Aorta (tissue), 5 donors: ENCODE measurements around the gene DNER. TPM values are rescaled to one million over a fixed set of nuclear protein-coding genes. Genes with fewer than 3 reads are reported as not detected.
A peak's percentile ranks its signal among the peaks of the same experiment; 100 is the strongest.
"Not testable (repeated sequence)": the region's sequence is repeated elsewhere in the genome, so short reads cannot be mapped to it uniquely, and the experiment has no call there.

ENCODE experiments used
- ATAC-seq: fragments of 200-7000 bp; cut with Tn5 transposase; one replicate; pipeline ENCODE4 v1.9.1; 2022; ENCODE audit warnings: moderate library complexity; ENCODE audit not compliant: low FRiP score
- DNase-seq, 2 donors: peaks; one replicate each; pipeline ENCODE4 v3.0.0-alpha.2; 2020
- H3K27ac ChIP-seq, 2 donors: one replicate each; pipeline ENCODE4 v1.5.1; 2013; ENCODE audit warnings: low read length in 2 of 2, mild to moderate bottlenecking in 2 of 2, moderate library complexity in 2 of 2, control low read depth in 1 of 2, inconsistent platforms in 1 of 2, low read depth in 1 of 2
- H3K27me3 ChIP-seq, 2 donors: one replicate each; pipeline ENCODE4 v1.6.1; 2013; ENCODE audit warnings: control low read depth in 1 of 2, low read length in 1 of 2, mild to moderate bottlenecking in 1 of 2, moderate library complexity in 1 of 2; ENCODE audit not compliant: insufficient read depth in 2 of 2, control insufficient read depth in 1 of 2
- H3K36me3 ChIP-seq, 2 donors: one replicate each; pipeline ENCODE4 v1.6.1; 2013; ENCODE audit warnings: control low read depth in 1 of 2, low read length in 1 of 2, mild to moderate bottlenecking in 1 of 2; ENCODE audit not compliant: insufficient read depth in 2 of 2, control insufficient read depth in 1 of 2
- H3K4me1 ChIP-seq, 2 donors: one replicate each; pipeline ENCODE4 v1.6.1; 2013; ENCODE audit warnings: low read length in 2 of 2, control low read depth in 1 of 2, mild to moderate bottlenecking in 1 of 2, moderate library complexity in 1 of 2; ENCODE audit not compliant: insufficient read depth in 2 of 2, control insufficient read depth in 1 of 2
- H3K4me3 ChIP-seq, 2 donors: one replicate each; pipeline ENCODE4 v1.5.1; 2013; ENCODE audit warnings: low read length in 2 of 2, control low read depth in 1 of 2, mild to moderate bottlenecking in 1 of 2
- H3K9me3 ChIP-seq: one replicate; pipeline ENCODE4 v1.6.1; 2013; ENCODE audit warnings: mild to moderate bottlenecking, low read length; ENCODE audit not compliant: control insufficient read depth
- WGBS, 2 donors: extraction: QIAGEN DNeasy Blood & Tissue Kit; methylation state at CpG; one replicate each; pipeline ENCODE4 v1.1.7; 2013; 5-methylcytosine and 5-hydroxymethylcytosine counted together
- intact Hi-C, 2 donors: fragments of 100-400 bp; cut with DNase I; formaldehyde crosslinking; loops; one replicate each; pipeline versions ENCODE4 v1.14.2 to v1.15.0; 2022
- polyA plus RNA-seq, 2 donors: library from polyadenylated mRNA; stranded (reverse); fragments of 200-250 nt; gene quantifications; one replicate each; pipeline ENCODE4 v1.2.3, GENCODE V29; 2013
- total RNA-seq, 2 donors: library from RNA; stranded (reverse); fragmentation: NEBNext Ultra II Directional; extraction: Animal tissue kit (Norgen Biotek cat#: 25700); gene quantifications; one replicate each; pipeline ENCODE4 v1.2.1, GENCODE V29; 2021
- donor health status: healthy with polysubstance abuse.
- donor health status: Bipolar disorder and iron deficiency.
- donor health status: DM: no; HTN: no; CAD: no.
- donor health status: DM: no; HTN: no; CAD: no.
- donor health status: DM: yes; HTN: yes; CAD: no.

DNER gene
- total and polyA plus RNA-seq, 4 donors = 0.45 to 2.5 (median 1.1) TPM

- DNase-seq (no peak), ATAC-seq (no peak)
- WGBS, 2 donors = 9 to 13% methylated on average over 10 of the region's 10 CpGs
- Histone ChIP-seq H3K9me3 (no peaks in the 10 kb centered on the region), H3K27me3 (no peaks in the 10 kb centered on the region), H3K4me3 (no peak overlapping the region), H3K4me1 (peaks cover 0 to 5% of the 10 kb centered on the region in 2 donors), H3K27ac (peak overlapping the region in 1 of 2 donors; percentile 74), H3K36me3 (no peaks in the 10 kb centered on the region)
- intact Hi-C loops = no loop called here
Observed at GRCh38 chr2:229526951-229527350, 187.4 kb downstream of the DNER start.

DNA sequence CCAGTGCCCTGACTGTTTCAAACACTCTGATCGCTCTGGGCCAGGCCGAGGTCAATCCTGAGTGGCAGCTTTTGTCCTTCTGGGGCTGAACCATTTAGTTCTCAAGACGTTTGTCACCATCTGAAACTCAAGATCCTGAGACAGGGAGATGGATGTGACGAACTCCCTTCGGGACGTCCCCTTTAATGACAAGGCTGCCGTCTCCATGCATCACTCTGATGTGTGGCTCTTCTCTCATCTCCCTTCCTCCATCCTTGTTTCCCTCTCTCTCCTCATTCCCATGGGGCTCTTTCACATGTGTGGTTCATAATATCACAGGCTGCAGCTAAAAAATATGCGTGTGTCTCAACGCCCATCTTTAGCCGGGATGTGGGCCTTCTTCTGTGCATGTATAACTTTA lies 189.6 kb downstream of the DNER start:
- no peaks in the 10 kb centered on the region for H3K27me3 ChIP-seq
- whole genome bisulfite sequencing, 2 donors = 94 to 95% methylated on average over 10 of the region's 10 CpGs
- ATAC-seq (no peak), DNase-seq (no peak)
- peaks cover 0 to 5% of the 10 kb centered on the region in 2 donors for H3K4me1 ChIP-seq
- no peaks in the 10 kb centered on the region for H3K36me3 ChIP-seq
- H3K27ac ChIP-seq = no peak overlapping the region
- H3K9me3 ChIP-seq = no peaks in the 10 kb centered on the region
- H3K4me3 ChIP-seq = no peak overlapping the region
- intact Hi-C loops = no loop called here

DNA sequence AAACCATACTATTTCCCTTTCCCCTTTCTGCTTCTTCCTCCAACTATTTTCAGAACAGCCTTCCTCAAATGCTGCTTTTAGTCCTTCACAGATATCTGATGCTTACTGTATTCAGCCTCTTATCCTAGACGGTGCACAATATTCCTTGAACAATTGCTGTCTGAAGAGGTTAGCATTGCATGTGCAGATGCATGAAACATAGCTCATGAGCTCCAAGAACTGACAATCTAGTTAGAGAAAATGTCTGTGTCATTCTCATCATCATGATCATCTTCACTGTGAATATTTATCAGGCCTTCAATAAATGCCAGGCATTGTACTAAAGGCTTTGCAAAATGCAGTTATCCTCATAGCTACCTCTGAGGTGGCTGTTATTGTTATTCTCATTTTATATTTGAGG lies 190.7 kb downstream of the DNER start:
- 91 to 95% methylated on average over 1 of the region's 1 CpG for WGBS, 2 donors
- intact Hi-C loops = no loop called here

GRCh38 chr2:229521576-229521975 lies 192.8 kb downstream of the DNER start:
- H3K27ac ChIP-seq = no peak overlapping the region
- intact Hi-C loops = no loop called here
- no peak overlapping the region for H3K4me3 ChIP-seq
- no peak for ATAC-seq
- no peaks in the 10 kb centered on the region for H3K9me3 ChIP-seq
- no peaks in the 10 kb centered on the region for H3K4me1 ChIP-seq
- no peaks in the 10 kb centered on the region for H3K36me3 ChIP-seq
- no peak for DNase-seq
- no peaks in the 10 kb centered on the region for H3K27me3 ChIP-seq

More for the DNA sequence above, 190.7 kb downstream of the DNER start:
- no peak overlapping the region for H3K27ac ChIP-seq
- H3K36me3 ChIP-seq = no peaks in the 10 kb centered on the region
- no peaks in the 10 kb centered on the region for H3K9me3 ChIP-seq
- no peak for DNase-seq
- no peaks in the 10 kb centered on the region for H3K27me3 ChIP-seq
- ATAC-seq = no peak
- no peak overlapping the region for H3K4me3 ChIP-seq
- peaks cover 0 to 5% of the 10 kb centered on the region in 2 donors for H3K4me1 ChIP-seq

- H3K4me3 ChIP-seq = no peak overlapping the region
- DNase-seq = peak; percentile 74 to 76
- no peaks in the 10 kb centered on the region for H3K9me3 ChIP-seq
- 46 to 65% methylated on average over 4 of the region's 4 CpGs for WGBS, 2 donors
- ATAC-seq = peak; percentile 83
- intact Hi-C loops = no loop called here
- H3K27ac ChIP-seq = no peak overlapping the region
- H3K4me1 ChIP-seq = no peaks in the 10 kb centered on the region
- H3K27me3 ChIP-seq = no peaks in the 10 kb centered on the region
- H3K36me3 ChIP-seq = no peaks in the 10 kb centered on the region
Observed at GRCh38 chr2:229520691-229521096, 193.7 kb downstream of the DNER start.

GRCh38 chr2:229519655-229520430 lies 194.5 kb downstream of the DNER start:
- Histone ChIP-seq H3K9me3 (no peaks in the 10 kb centered on the region), H3K36me3 (no peaks in the 10 kb centered on the region), H3K4me1 (no peaks in the 10 kb centered on the region), H3K4me3 (no peak overlapping the region), H3K27me3 (no peaks in the 10 kb centered on the region), H3K27ac (no peak overlapping the region)
- ATAC-seq = no peak
- DNase-seq = no peak
- 92 to 93% methylated on average over 11 of the region's 11 CpGs for WGBS, 2 donors
- intact Hi-C loops = no loop called here

- DNase-seq (no peak), ATAC-seq (no peak)
- Histone ChIP-seq H3K4me3 (no peak overlapping the region), H3K27me3 (no peaks in the 10 kb centered on the region), H3K9me3 (no peaks in the 10 kb centered on the region), H3K36me3 (no peaks in the 10 kb centered on the region), H3K4me1 (peaks cover 0 to 1% of the 10 kb centered on the region in 2 donors), H3K27ac (no peak overlapping the region)
- intact Hi-C loops = no loop called here
- WGBS, 2 donors = 55 to 64% methylated on average over 2 of the region's 2 CpGs
Observed at GRCh38 chr2:229514273-229514895, 200.0 kb downstream of the DNER start.

GRCh38 chr2:229511524-229511923 lies 202.8 kb downstream of the DNER start:
- ATAC-seq (no peak), DNase-seq (no peak)
- Histone ChIP-seq H3K4me3 (no peak overlapping the region), H3K27me3 (no peaks in the 10 kb centered on the region), H3K27ac (no peak overlapping the region), H3K9me3 (no peaks in the 10 kb centered on the region), H3K4me1 (peaks cover 0 to 1% of the 10 kb centered on the region in 2 donors), H3K36me3 (no peaks in the 10 kb centered on the region)
- intact Hi-C loops = no loop called here
- 38 to 50% methylated on average over 1 of the region's 1 CpG for WGBS, 2 donors

DNA sequence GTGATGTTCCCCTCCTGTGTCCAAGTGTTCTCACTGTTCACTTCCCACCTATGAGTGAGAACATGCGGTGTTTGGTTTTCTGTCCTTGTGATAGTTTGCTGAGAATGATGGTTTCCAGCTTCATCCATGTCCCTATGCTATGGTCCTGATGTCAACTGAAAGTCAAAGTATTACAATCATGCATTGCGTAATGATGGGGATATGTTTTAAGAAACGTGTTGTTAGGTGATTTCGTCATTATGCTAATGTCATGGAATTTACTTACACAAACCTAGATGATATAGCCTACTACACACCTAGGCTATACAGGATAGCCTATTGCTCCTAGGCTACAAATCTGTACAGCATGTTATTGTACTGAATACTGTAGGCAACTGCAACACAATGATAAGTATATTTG lies 207.7 kb downstream of the DNER start:
- H3K27ac ChIP-seq, DNase-seq, H3K4me1 ChIP-seq, H3K4me3 ChIP-seq, H3K27me3 ChIP-seq, ATAC-seq, H3K36me3 ChIP-seq, H3K9me3 ChIP-seq, intact Hi-C loops: not testable (repeated sequence)
- WGBS, 2 donors = 92 to 94% methylated on average over 4 of the region's 4 CpGs
